HCEC 1CT (cell line): ENCODE data around the gene CDKN2B-AS1.
"Not testable (repeated sequence)": the region's sequence is repeated elsewhere in the genome, so short reads cannot be mapped to it uniquely, and the experiment has no call there.

ENCODE experiments used
- DNase-seq: peaks from one replicate; pipeline ENCODE4 v3.0.0-alpha.2; 2017

Gene CDKN2B-AS1

DNA sequence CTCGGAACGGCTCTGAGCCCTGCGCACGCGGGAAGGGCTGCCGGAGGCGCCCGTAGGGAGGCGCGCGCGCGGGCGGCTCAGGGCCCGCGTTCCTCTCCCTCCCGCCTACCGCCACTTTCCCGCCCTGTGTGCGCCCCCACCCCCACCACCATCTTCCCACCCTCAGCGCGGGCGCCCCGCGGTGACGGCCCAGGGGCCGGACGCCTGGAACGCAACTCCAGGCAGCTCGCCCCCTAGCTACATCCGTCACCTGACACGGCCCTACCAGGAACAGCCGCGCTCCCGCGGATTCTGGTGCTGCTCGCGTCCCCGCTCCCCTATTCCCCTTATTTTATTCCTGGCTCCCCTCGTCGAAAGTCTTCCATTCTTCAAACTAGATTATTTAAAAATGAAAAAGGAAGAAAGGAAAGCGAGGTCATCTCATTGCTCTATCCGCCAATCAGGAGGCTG, at the start of gene CDKN2B-AS1:
TSS of gene CDKN2B-AS1 (plus strand) at position 236 of the 450 bp plus-strand sequence.
- peak; percentile 69 for DNase-seq

- no peak for DNase-seq
Observed at GRCh38 chr9:21945606-21946005, 49.0 kb upstream of the CDKN2B-AS1 start.

GRCh38 chr9:21958833-21959232, 35.8 kb upstream of the CDKN2B-AS1 start:
- no peak for DNase-seq

DNA sequence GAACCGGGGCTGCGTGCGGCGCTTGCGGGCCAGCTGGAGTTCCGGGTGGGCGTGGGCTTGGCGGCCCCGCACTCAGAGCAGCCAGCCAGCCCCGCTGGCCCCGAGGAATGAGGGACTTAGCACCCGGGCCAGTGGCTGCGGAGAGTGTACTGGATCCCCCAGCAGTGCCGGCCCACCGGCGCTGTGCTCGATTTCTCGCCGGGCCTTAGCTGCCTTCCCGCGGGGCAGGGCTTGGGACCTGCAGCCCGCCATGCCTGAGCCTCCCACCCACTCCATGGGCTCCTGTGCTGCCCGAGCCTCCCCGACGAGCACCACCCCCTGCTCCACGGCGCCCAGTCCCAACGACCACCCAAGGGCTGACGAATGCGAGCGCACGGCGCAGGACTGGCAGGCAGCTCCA, 35.3 kb upstream of the CDKN2B-AS1 start:
- DNase-seq = not testable (repeated sequence)

GRCh38 chr9:21961569-21961968, 33.0 kb upstream of the CDKN2B-AS1 start:
- no peak for DNase-seq

DNA sequence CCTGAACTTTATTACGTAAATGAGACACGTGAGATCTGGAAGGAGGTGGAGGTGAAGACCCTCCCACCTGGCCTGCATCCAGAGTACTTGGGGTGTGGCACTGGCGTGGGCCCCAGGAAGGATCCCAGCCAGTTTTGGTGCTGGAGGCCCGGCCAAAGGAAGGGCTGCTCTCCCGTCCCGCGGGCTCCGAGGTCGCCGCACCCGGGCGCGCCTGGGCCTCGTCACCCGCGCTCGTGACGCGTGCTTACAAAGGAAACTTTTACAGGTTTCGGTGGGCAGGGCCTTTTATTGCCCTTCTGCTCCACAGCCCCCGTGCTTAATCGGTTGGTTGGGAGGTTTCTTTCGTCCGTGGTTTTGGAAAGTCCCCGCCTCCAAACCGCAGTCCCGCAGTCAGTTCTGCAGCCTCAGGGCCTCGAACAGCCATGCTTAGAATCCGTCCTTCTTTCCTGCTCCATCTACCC, 29.6 kb upstream of the CDKN2B-AS1 start:
- DNase-seq = no peak

- DNase-seq = peak; percentile 77
Observed at GRCh38 chr9:21965401-21965951, 29.1 kb upstream of the CDKN2B-AS1 start.

DNA sequence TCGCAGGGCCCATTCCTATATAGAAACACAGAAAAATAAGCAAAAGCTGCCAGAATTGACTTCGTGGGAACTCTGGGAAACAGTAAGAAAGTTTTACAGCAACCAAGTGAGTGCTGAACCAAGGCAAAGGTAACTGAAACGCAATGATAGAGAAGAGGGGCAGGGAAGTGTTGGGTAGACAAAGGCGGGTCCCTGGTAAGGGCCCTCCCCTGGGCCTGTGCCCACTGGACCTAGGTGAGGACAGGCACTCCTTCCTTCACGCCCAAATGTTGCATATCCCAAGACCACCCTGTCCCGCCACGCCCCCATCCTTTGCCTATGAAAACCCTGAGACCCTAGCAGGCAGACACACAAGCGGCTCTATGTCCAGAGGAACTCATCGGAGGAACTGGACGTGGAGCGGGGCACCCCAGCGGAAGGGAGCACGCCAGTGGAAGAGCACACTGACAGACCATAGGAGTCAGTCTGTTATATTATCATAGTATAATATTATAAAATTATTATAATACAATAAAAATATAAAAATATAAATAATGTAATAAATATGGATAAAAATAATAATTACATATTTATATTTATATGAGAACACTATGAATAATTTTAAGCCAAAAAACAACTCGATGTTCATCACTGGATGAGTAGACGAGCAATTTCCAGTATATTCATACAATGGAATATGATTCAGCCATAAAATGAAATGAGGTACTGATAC, 28.3 kb upstream of the CDKN2B-AS1 start:
- no peak for DNase-seq

DNA sequence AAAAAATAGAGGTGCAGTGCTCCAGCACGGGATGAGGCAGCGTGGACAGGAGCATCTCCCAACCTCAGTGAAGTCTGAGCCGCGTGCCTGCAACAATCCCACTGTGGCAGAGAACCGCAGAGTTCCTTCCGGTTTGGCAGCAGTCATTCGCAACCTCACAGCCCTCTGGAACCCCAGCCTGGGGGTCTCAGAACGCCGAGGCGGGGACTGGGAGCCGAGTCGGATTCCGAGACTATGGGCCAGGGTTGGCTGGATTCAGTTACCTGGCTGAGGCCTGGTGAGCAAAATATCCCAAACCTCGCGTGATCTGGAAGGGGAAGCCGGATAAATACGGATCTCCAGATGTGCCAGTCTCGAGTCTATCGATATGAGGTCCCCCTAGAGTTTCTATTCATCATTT, 27.4 kb upstream of the CDKN2B-AS1 start:
- DNase-seq = no peak

DNA sequence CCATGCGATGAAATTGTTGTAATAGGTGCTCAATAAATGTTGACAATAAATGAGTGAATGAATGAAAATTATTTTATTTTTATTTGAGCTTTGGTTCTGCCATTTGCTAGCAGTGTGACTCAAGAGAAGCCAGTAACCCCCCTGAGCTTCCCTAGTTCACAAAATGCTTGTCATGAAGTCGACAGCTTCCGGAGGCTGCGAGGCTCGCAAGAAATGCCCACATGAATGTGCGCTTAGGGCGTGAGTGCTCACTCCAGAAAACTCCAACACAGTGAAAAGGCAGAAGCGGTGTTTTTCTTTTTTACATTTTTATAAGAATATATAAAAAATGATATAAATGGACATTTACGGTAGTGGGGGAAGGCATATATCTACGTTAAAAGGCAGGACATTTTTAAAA, 26.9 kb upstream of the CDKN2B-AS1 start:
- DNase-seq = no peak

DNA sequence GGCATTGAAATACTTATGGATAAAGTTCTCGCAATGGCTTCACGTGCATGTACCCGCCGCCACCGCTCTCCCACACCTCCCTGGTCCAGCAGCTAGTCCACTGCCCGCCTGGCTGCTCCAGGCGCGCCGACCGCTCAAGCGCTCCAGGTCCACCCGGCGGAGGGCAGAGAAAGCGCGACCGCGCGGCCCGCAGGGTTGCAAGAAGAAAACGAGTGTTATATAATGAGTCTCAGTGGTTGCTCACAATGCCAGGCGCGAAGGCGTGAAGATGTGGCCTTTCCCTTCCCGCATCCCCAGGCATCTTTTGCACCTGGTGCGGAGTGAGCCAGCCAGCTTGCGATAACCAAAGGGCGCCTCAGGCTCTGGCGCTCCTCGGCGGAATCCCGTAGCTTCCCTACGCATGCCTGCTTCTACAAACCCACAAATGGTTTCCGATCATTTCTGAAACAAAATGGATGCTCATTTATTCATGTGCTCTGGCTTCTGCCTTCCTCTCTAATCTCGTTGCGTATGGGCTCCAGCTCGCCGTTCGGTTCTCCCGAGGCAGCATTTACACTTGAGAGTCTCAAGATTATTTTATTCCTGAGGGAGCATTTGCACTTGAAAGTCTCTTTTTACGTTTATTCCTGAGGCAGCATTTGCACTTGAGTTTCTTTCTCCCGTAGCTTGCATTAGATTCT, 26.1 kb upstream of the CDKN2B-AS1 start:
- no peak for DNase-seq

- DNase-seq = no peak
Observed at GRCh38 chr9:21969011-21969940, 25.3 kb upstream of the CDKN2B-AS1 start.

DNA sequence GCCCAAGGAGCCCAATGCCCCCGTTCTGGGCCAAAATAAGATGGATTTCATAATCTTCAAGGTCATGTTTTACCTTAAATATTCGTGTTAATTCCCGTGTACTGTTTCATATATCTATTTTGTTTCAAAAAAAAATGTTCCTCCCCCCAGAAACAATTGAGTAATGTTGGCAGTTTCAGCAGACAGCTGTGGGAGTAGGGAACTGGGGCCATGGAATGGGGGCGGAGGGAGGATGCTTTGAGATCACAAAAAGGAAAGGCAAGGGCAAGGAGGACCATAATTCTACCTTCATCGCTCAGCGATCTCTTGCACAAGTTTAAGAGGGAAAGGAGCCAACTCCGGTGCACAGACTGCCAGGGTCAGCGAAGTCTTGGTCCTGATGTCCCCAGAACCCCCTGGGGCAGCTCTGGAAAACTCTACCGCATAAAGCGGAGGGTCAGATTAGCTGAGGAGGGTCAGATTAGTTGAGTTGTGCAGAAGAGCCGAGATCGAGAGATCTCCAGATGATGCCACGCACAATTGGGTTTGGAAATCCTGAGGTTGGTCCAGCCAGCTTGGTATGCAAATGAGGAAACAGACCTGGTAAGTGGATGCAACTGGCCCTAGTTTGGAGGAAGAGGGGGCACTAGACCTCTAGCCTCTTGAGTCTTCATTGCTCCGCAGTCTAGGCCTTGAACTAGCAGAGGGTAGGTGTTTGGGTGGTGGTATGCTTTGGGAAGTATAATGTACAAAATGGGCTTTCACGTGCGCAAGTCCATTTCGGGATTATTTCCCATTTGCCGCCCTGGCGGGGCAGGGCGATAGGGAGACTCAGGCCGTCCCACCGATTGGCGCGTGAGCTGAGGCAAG, 24.4 kb upstream of the CDKN2B-AS1 start:
- DNase-seq = no peak

DNA sequence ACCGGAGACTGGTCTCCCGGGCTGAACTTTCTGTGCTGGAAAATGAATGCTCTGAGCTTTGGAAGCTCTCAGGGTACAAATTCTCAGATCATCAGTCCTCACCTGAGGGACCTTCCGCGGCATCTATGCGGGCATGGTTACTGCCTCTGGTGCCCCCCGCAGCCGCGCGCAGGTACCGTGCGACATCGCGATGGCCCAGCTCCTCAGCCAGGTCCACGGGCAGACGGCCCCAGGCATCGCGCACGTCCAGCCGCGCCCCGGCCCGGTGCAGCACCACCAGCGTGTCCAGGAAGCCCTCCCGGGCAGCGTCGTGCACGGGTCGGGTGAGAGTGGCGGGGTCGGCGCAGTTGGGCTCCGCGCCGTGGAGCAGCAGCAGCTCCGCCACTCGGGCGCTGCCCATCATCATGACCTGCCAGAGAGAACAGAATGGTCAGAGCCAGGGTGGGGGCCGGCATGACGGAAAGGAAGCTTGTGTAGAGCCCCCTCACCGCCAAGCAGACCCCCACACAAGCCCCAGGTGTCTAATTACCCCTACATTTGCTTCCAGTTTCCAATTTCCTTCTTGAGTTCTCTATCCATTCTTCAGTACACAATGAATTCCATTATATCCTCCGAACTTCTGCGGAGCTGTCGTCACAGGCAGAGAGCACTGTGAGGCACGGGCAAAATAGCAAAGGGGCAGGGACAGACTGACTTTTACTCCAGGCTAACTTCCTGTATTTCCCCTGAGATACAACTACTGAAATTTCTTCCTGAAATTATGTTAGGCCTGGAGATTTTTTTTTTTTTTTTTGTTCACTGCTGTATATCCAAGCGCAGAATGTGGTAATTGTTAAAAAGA, 23.6 kb upstream of the CDKN2B-AS1 start:
- DNase-seq = no peak

- DNase-seq = no peak
Observed at GRCh38 chr9:21972361-21972760, 22.2 kb upstream of the CDKN2B-AS1 start.

- DNase-seq = no peak
Observed at GRCh38 chr9:21974343-21974721, 20.3 kb upstream of the CDKN2B-AS1 start.

DNA sequence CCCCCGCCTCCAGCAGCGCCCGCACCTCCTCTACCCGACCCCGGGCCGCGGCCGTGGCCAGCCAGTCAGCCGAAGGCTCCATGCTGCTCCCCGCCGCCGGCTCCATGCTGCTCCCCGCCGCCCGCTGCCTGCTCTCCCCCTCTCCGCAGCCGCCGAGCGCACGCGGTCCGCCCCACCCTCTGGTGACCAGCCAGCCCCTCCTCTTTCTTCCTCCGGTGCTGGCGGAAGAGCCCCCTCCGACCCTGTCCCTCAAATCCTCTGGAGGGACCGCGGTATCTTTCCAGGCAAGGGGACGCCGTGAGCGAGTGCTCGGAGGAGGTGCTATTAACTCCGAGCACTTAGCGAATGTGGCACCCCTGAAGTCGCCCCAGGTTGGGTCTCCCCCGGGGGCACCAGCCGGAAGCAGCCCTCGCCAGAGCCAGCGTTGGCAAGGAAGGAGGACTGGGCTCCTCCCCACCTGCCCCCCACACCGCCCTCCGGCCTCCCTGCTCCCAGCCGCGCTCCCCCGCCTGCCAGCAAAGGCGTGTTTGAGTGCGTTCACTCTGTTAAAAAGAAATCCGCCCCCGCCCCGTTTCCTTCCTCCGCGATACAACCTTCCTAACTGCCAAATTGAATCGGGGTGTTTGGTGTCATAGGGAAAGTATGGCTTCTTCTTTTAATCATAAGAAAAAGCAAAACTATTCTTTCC, 19.7 kb upstream of the CDKN2B-AS1 start:
- peak; percentile 83 for DNase-seq

- DNase-seq = no peak
Observed at GRCh38 chr9:21976334-21976875, 18.2 kb upstream of the CDKN2B-AS1 start.

GRCh38 chr9:21982391-21982790, 12.2 kb upstream of the CDKN2B-AS1 start:
- DNase-seq = no peak
